ENCODE data around the gene PGM1.

Gene PGM1

DNA sequence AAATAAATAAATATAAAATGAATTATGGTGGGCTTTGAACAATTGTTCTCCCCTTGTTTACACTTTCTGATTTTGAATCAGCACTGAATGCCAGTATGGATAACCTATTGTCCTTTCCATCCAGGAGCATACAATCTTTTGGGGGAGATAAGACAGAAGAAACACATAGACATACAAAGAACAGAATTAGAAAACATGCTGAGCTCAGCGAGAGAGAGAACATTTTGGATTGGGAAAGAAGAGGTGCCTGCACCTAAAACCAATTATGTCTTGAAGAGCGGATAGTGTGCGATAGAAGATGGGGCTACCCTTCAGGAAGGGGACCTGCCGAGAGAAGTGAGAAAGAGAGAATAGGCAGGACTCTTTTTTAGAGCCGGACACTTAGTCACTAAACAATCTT, 6.6 kb downstream of the PGM1 start:
- Histone ChIP-seq H3K36me3 (no peaks in the 10 kb centered on the region), H3K27me3 (no peaks in the 10 kb centered on the region), H3K9me3 (no peaks in the 10 kb centered on the region), H3K4me3 (ENCODE audit: low read depth, low read length) (no peak overlapping the region), H3K4me1 (no peaks in the 10 kb centered on the region)
- TF ChIP-seq, protein P1, sequence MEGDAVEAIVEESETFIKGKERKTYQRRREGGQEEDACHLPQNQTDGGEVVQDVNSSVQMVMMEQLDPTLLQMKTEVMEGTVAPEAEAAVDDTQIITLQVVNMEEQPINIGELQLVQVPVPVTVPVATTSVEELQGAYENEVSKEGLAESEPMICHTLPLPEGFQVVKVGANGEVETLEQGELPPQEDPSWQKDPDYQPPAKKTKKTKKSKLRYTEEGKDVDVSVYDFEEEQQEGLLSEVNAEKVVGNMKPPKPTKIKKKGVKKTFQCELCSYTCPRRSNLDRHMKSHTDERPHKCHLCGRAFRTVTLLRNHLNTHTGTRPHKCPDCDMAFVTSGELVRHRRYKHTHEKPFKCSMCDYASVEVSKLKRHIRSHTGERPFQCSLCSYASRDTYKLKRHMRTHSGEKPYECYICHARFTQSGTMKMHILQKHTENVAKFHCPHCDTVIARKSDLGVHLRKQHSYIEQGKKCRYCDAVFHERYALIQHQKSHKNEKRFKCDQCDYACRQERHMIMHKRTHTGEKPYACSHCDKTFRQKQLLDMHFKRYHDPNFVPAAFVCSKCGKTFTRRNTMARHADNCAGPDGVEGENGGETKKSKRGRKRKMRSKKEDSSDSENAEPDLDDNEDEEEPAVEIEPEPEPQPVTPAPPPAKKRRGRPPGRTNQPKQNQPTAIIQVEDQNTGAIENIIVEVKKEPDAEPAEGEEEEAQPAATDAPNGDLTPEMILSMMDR (IDR thresholded peaks at IDR 0.05; ENCODE audit: low read depth, low read length) = no peak
- no peak for DNase-seq

DNA sequence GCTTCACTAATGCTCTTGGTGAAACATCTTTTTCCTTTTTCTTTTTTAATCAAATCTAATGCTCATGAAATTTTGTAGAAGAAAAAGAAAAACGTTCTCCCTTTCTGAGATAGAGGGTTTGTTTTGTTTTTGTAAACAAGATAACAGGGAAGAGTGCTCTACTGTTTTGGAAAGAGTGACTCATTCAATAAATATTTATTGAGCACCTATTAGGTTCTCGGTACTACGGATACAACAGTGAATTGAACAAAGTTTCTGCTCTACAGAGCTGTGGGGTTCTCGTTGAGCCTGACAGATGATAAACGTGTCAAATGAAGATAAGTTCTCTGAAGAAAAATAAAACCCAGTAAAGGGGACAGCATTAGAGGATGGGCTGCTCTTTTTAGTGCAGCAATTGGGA, 7.0 kb downstream of the PGM1 start:
- no peak overlapping the region for H3K4me3 ChIP-seq (ENCODE audit: low read depth, low read length)
- no peak for DNase-seq
- TF ChIP-seq, protein P1 (IDR thresholded peaks at IDR 0.05; ENCODE audit: low read depth, low read length) = no peak
- no peaks in the 10 kb centered on the region for H3K27me3 ChIP-seq
- no peaks in the 10 kb centered on the region for H3K4me1 ChIP-seq
- H3K36me3 ChIP-seq = no peaks in the 10 kb centered on the region
- H3K9me3 ChIP-seq = no peaks in the 10 kb centered on the region

DNA sequence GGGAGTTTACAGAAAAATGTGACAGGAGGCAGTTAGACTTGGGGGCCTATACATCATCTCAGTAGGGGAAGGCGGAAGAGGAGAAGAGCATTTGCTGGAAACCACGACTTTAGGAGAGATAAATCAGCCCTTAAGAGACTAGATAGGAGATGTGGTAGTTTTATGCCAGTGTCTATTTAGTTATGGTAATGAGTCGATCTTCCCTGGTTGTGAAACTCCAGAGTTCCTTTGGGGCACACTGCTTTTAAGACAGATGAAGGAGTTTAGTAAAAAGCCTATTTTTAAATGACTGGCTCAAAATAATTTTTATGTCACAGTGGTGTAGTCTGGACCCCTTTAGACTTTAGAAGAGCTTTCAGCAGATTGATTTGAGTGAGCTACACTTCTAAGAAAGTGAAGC, 7.8 kb downstream of the PGM1 start:
- H3K4me3 ChIP-seq (ENCODE audit: low read depth, low read length) = no peak overlapping the region
- no peaks in the 10 kb centered on the region for H3K27me3 ChIP-seq
- H3K9me3 ChIP-seq = no peaks in the 10 kb centered on the region
- TF ChIP-seq, protein P1 (IDR thresholded peaks at IDR 0.05; ENCODE audit: low read depth, low read length) = no peak
- H3K36me3 ChIP-seq = no peaks in the 10 kb centered on the region
- no peak for DNase-seq
- no peaks in the 10 kb centered on the region for H3K4me1 ChIP-seq

DNA sequence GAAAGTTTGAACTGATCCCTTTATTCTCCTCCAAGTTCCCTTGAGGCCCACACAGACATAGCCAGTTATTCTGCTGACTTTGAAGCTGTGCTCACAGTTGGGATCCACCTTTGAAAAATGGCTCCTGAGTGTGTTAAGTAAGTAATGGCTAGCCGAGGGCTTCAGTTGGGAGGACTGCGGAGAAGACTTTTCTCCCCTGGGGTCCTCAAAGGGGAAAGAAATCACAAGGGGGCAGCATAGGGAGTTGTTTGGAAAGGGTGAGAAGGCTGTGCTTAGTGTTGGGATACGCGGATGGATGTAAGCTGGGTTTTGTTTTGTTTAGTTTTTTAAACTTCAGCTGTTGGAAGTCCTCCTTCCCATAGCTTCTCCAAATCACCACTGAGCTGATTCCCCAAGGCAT, 8.3 kb downstream of the PGM1 start:
- no peaks in the 10 kb centered on the region for H3K9me3 ChIP-seq
- no peak for DNase-seq
- H3K4me3 ChIP-seq (ENCODE audit: low read depth, low read length) = no peak overlapping the region
- H3K36me3 ChIP-seq = no peaks in the 10 kb centered on the region
- TF ChIP-seq, protein P1 (IDR thresholded peaks at IDR 0.05; ENCODE audit: low read depth, low read length) = no peak
- H3K27me3 ChIP-seq = no peaks in the 10 kb centered on the region
- H3K4me1 ChIP-seq = no peaks in the 10 kb centered on the region

DNA sequence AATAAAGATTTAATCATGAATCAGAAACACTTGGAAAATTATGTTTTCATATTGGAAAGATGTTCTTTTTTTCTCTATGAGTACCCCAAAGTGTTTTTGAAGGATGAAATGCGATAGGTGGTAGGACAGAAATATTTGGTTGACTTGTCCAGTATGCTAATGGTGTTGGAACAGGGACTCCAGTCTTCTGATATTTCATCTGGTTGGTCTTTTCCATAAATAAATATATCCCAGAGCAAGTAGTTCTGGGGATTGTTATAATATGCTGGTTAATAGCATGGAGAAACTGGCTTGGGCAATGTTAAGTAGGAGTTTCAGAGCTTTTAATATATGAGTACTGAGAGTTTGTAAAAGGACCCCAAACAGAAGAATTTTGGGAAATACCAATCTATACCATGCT, 8.7 kb downstream of the PGM1 start:
- Histone ChIP-seq H3K4me1 (no peaks in the 10 kb centered on the region), H3K4me3 (ENCODE audit: low read depth, low read length) (no peak overlapping the region), H3K27me3 (no peaks in the 10 kb centered on the region), H3K9me3 (no peaks in the 10 kb centered on the region), H3K36me3 (no peaks in the 10 kb centered on the region)
- TF ChIP-seq, protein P1 (IDR thresholded peaks at IDR 0.05; ENCODE audit: low read depth, low read length) = no peak
- no peak for DNase-seq

DNA sequence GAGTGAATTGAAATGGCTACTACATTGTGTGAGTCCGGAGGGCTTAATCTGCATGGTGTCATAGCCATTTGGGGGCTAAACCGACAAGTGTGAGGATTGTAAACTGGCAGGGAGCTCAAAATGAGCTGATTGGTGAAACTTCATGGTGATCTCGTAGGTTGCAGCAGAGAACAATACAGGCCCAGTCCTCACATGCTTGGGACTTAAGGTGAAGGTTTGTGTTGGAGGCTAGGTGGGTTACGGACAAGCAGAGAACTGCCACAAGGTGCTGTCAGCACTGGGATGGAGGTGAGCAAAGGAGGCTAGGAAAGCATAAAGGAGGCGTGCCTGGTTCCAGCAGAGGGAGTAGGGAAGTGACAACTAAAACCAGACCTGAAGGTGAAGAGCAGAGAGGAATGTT, 9.4 kb downstream of the PGM1 start:
- DNase-seq = no peak
- Histone ChIP-seq H3K27me3 (no peaks in the 10 kb centered on the region), H3K4me1 (no peaks in the 10 kb centered on the region), H3K36me3 (no peaks in the 10 kb centered on the region), H3K4me3 (ENCODE audit: low read depth, low read length) (no peak overlapping the region), H3K9me3 (no peaks in the 10 kb centered on the region)
- TF ChIP-seq, protein P1 (IDR thresholded peaks at IDR 0.05; ENCODE audit: low read depth, low read length) = no peak

Measured in BE2C (cell line).